Stimulated activated CD4-positive, alpha-beta T cell treated with anti-CD3 and anti-CD28 coated beads, Interleukin-2, amount 100 ng/mL, for 4 hours (primary cell): ENCODE data around the gene TCF7L2.

Source experiments
- DNase-seq: peaks from one replicate; pipeline ENCODE4 v3.0.0-alpha.2; 2020; ENCODE audit warnings: low read depth

The TCF7L2 gene

GRCh38 chr10:113126229-113127201, 176.5 kb downstream of the TCF7L2 start:
- DNase-seq, result peak; percentile 16

GRCh38 chr10:113127261-113127900, 177.3 kb downstream of the TCF7L2 start:
- DNase-seq, result no peak

GRCh38 chr10:113127901-113128283, 177.8 kb downstream of the TCF7L2 start:
- no peak for DNase-seq

- no peak for DNase-seq
These were observed 178.5 kb downstream of the TCF7L2 start for GRCh38 chr10:113128450-113129070.

- no peak for DNase-seq
These were observed 179.1 kb downstream of the TCF7L2 start for GRCh38 chr10:113129117-113129516.

- DNase-seq, result no peak
These were observed 180.1 kb downstream of the TCF7L2 start for GRCh38 chr10:113130014-113130641.

- DNase-seq, result no peak
These were observed 181.7 kb downstream of the TCF7L2 start for GRCh38 chr10:113131613-113132261.

GRCh38 chr10:113132591-113133121, 182.6 kb downstream of the TCF7L2 start:
- DNase-seq, result no peak

- no peak for DNase-seq
These were observed 183.6 kb downstream of the TCF7L2 start for GRCh38 chr10:113133497-113134115.

GRCh38 chr10:113135025-113135424, 185.0 kb downstream of the TCF7L2 start:
- DNase-seq, result no peak

- DNase-seq, result no peak
These were observed 188.1 kb downstream of the TCF7L2 start for GRCh38 chr10:113137941-113138685.

- DNase-seq, result no peak
These were observed 189.0 kb downstream of the TCF7L2 start for GRCh38 chr10:113138937-113139585.

GRCh38 chr10:113139699-113140098, 189.7 kb downstream of the TCF7L2 start:
- DNase-seq, result no peak

GRCh38 chr10:113140143-113141011, 190.3 kb downstream of the TCF7L2 start:
- no peak for DNase-seq

- no peak for DNase-seq
These were observed 192.7 kb downstream of the TCF7L2 start for GRCh38 chr10:113142601-113143362.

- no peak for DNase-seq
These were observed 194.5 kb downstream of the TCF7L2 start for GRCh38 chr10:113144576-113144975.

- no peak for DNase-seq
These were observed 198.2 kb downstream of the TCF7L2 start for GRCh38 chr10:113148071-113148825.
